A204.1 (cell line): ENCODE measurements around the gene ATP5IF1.

Experiments
- FAIRE-seq: peaks from 2 replicates; lab custom pipeline; 2012; peaks lifted over from hg19 to GRCh38; lab: Jason Lieb, UNC

ATP5IF1 gene

DNA sequence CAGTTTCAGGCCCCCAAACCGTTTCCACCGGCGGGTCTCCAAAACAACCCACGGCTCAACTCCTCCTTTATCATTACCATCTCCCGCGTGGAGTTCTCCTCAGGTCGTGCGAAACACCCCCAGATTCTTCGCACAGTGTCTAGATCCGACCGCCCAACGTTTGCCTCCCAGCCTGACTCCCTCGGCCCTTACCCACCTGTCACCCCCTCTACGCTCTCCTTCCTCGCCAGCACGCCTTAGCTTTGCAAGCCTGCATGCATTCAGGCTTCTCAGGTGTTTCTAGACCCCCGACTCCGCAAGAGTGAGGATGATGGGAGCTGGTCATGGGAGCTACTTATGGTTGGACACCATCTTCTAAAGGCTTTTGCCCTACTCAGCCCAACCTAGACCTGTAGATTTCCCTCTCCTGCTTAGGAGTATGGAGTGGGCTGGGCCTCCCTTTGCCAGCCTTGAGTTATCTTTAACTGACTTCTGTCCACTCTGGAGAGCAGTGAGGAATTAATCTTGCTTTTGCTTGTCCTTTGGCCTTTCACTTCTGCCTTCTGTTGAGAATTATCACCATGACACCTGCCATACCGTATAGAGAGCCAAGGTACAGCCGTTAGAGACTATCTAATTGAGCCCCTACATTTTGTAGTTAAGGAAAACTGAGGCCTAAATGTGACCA, 865 bp downstream of the ATP5IF1 start:
- no peak for FAIRE-seq

GRCh38 chr1:28239004-28239403, 3.1 kb downstream of the ATP5IF1 start:
- FAIRE-seq, result no peak

DNA sequence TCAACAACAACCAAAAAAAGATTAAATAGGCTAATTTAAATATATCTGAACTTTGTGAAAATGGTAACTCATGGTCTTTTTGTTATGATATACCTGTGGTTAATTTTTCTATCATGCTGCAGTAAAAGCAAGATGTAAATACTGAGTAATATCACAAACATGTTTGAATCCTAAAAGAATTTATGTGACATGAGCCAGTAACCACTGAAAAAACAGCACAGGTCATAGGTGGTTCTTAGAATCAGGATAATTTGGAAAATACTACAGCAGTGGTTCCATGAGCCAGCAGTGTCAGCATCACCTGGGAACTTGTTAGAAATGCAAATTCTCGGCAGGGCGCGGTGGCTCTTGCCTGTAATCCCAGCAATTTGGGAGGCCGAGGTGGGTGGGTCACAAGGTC, 4.1 kb downstream of the ATP5IF1 start:
- FAIRE-seq, result no peak

DNA sequence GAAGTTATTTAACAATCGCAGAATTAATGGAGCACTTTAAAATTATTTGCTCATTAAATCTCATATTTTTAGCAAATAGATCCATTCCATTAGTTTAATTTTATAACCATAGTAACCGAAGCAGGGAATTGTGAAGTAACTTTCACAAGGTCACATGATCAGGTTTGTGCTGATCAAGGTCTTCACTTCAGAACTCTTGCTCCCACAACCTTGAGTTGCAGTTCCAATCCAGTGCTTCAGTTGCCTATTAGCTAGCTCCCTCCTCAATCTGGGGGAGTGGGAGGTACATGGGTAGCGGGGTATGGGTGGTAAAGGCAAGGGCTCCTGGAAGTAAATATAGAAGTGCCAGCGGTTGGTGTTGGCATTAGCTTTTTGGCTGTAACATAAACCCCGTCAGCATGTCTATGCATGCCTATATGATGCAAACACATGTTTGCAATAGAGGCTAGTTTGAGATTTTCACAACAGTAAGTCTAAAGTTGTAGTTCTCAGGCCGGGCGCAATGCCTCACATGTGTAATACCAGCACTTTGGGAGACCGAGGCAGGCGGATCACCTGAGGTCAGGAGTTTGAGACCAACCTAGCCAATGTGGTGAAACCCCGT, 5.8 kb downstream of the ATP5IF1 start:
- no peak for FAIRE-seq

- FAIRE-seq, result no peak
Observed at GRCh38 chr1:28243685-28244311, 7.9 kb downstream of the ATP5IF1 start.

GRCh38 chr1:28244549-28245251, 8.8 kb downstream of the ATP5IF1 start:
- FAIRE-seq, result no peak

DNA sequence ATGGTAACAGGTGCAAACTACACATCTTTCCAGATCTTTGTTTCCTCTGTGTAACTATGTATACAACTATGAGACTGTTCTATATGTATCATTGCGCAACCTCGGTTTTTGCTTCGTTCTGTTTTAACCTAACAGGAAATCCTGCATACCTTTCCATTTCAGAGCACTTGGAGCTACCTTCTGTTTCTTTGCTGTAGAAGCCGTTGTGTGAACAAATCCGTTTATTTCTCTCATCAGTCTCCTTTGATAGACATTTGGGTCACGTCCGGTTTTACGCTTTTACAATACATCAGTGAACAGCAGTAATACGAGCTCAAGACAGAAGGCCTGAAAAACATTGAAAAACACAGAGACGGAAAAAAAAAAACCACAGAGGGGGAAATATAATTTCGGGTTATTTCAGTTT, 10.5 kb downstream of the ATP5IF1 start:
- no peak for FAIRE-seq

- FAIRE-seq, result no peak
Observed at GRCh38 chr1:28247612-28248272, 11.8 kb downstream of the ATP5IF1 start.

DNA sequence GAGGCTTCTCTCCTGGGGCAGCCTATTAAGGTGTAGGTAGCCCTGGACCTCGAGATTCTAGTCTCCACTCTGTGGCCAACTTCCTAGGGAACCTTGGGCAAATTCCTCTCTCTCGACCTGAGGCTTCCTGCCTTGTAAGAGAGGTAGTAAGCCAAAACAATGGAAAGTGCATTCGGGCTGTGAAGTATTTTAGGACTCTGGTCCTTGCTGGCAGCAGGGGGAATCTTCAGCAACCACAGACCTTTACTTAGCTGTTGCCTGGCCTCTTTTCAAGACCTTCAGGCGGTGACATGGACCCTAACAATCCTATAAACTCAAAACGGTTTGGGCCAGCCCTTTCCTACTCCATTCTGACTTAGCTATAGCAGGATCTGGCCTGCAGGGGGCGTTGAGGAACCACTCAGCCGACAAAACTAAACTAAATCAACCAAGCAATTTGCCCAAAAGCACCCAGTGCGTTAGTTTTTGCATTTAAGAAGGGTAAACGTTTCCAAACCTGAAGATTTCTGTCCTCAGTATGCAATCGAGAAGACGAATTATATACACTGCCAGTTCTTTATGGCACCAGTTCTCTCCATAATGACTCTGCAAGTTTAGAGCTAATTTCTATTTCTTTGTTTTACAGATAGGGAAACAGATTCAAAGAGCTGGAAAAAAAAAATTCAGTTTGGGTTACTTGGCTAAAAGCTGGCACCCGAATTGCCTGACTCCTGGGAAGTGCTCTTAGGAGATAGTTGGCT, 12.5 kb downstream of the ATP5IF1 start:
- FAIRE-seq, result peak; percentile 62

DNA sequence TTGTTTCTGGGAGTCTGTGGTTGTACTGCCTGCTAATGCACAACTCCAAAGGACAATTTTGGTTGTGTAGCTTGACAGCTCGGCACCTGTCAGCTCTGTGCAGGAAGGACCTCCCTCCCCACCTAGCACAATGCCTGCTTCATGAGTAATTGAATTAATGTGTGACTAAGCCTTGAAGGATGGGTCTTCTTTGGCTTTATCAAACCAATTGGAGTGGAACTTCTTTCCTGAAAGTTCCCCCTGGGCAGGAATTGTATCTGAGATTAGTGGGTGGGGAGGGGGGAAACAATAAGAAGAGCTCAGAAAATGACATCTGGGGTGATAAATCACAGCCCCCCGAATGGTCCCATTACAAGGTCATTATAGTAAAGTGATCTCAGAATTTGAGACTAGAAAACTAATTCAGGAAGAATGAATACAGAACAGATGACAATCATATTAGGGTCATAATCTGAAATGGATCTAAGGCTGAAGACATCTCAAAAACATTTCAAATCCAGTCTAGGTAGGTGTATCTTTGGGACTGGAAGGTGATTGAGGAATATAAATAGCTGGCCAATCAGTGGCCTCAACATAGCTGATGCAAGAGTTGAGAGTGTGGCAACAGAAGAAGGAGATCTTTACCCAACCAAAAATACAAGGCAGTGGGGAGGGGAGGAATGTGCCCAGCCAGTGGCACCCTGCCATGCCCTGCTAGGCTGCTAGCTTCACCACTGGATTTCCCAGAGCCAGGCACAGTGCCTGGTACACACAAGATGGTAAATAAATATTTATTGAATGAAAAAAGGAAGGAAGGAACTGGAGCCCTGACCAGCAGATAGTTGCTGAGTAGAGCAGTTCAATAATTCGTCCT, 13.3 kb downstream of the ATP5IF1 start:
- no peak for FAIRE-seq

GRCh38 chr1:28249866-28250295, 14.0 kb downstream of the ATP5IF1 start:
- no peak for FAIRE-seq

- no peak for FAIRE-seq
Observed at GRCh38 chr1:28256197-28256827, 20.4 kb downstream of the ATP5IF1 start.

- no peak for FAIRE-seq
Observed at GRCh38 chr1:28257736-28258135, 21.8 kb downstream of the ATP5IF1 start.

DNA sequence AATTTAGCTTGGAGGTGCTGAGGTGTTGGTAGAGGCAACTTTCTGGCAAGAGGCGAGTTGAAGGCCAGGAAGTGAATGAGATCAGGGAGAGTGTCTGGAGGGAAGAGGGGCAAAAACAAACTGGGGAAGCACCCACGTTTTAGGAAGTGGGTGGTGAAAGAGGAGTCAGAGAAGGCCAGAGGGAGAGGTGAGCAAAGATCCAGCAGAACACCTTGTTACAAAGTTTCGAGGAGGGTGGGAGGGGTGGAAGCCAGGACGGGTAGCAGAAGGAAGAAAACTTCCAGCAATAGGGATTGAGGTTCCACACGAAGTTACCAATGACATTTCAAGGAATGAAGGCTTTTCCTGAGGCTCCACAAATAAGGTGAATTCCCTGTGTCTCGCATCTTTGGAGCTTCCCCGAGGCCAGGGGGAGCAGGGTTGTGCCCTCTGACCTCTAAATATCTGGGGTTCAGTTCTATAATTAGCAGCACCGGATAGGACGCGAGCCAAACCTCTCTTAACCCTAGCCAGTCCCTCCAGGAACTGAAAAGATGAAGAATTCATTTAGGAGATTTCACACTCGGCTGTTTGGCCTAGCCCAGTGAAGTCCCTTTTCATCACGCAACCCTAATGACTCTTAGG, 22.8 kb downstream of the ATP5IF1 start:
- no peak for FAIRE-seq

DNA sequence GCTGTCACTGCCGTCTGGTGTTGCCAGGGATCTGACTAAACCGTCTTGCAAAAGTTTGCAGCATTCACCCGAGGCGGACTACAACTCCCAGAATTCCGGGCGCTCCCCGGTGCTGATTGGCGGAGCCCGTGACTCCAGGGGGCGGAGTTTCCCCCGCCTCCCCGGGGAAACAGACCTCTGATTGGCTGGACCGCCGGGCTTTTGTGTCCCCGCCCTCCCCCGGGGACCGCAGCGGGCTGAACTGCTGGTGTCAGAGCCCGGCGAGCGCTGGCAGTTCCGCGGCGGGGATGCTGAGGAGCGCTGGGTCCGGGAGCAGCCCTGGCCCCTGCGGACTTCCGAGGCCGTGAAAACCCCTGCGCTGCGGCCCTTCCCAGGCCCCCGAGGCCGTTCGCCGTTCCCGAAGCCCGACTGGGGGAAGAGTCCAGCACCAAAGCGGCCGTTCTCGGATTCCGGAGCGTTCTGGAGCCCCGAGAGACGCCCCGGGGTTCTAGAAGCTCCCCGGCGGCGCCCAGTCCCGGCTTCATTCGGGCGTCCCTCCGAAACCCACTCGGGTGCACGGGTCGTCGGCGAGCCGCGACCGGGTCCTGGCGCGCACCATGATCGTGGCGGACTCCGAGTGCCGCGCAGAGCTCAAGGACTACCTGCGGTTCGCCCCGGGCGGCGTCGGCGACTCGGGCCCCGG, 23.5 kb downstream of the ATP5IF1 start, which contains the start of gene SESN2:
SESN2 (plus strand) TSS at position 267 of the 682 bp plus-strand sequence; CDS start at position 597, 330 bp downstream.
- peak; percentile 98 for FAIRE-seq

- FAIRE-seq, result no peak
Observed at GRCh38 chr1:28259934-28260802, 24.2 kb downstream of the ATP5IF1 start.

DNA sequence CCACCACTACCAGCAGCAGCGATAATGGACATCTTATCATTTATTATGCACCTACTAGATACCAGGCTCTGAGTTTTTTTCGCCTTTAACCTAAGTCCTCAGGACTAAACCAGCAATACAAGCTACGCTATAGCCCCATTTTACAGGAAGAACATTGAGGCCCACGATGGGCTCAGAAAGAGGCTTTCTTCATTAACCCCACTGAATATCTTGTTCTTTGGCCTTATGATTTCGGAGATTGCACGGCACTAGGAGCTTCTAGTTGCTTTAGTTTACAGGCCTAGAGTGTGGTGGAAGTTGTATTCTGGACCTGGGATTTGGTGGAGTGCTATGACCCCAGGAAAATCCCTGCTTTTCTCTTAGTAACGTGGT, 24.9 kb downstream of the ATP5IF1 start:
- no peak for FAIRE-seq

DNA sequence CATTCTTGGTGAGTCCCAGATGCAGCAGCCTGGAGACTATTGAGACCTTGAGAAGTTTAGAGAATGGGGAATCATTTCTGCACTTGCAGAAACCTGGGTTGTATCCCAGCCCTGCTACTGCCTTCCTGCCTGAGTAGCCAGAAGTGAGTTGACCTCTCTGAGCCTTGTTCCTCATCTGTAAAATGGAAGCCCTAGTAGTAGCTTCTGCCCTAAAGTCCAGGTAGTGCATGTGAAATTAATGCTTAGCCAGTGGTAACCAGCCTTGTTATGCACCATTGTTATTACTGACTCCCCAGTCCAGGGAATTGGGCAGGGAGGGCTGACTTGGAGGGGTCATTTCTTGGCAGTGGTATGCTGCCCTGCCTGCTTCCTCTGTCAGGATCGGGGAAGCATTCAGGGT, 29.0 kb downstream of the ATP5IF1 start:
- FAIRE-seq, result no peak
